GM19193 (cell line): Measurements from ENCODE around the gene OSBPL10.

Source experiments
- POLR2A ChIP-seq: IDR thresholded peaks from 4 replicates; pipeline ENCODE4 v1.6.1; 2011; ENCODE audit not compliant: insufficient read depth, insufficient read length; ENCODE audit errors: extremely low read depth

OSBPL10 gene

DNA sequence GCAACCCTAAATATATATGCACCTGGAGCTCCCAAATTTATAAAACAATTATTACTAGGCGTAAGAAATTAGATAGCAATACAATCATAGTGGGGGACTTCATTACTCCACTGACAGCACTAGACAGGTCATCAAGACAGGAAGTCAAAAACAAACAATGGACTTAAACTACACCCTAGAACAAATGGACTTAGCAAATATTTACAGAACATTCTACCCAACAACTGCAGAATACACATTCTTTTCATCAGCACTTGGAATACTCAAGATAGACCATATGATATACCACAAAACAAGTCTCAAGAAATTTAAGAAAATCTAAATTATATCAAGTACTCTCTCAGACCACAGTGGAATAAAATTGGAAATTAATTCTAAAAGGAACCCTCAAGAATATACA lies 201.5 kb downstream of the OSBPL10 start:
- no peak for TF ChIP-seq POLR2A

DNA sequence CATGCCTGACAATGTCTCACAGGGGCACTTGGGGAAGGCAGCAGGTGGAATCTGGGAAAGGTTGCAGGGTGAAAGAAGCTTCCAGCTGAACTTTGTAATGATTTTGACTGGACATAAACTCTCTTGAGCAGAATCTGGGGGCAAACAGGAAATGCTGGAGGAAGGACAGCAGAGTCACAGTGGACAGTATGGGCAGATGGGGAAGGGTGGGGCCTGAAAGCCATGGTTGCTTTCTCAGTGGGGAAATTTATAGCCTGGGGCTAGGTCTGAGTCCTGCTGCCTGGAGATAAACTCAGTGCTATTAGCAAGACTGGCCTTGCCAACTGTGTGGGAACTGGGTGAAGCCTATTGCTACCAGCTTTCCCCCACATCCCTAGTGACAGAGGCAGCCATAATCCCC lies 203.2 kb downstream of the OSBPL10 start:
- TF ChIP-seq POLR2A = no peak

DNA sequence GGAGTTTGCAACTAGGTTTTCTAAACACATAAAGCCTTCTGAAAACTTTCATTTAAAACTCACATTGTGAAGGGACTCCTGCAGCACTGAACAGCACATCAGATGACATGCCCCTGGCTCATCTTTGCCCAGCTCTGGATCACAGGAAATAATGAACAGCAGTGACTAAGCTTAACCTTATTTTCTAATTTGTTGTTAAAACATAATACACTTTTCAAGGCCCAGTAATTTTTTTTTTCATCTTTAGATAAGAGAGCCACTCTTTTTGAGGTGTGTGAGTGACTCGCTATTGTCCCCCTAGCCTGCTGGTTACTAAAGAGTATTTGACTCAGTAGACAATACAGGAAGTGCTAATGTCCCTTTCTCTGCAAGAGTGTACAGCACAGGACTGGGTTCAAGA lies 204.0 kb downstream of the OSBPL10 start:
- no peak for TF ChIP-seq POLR2A

DNA sequence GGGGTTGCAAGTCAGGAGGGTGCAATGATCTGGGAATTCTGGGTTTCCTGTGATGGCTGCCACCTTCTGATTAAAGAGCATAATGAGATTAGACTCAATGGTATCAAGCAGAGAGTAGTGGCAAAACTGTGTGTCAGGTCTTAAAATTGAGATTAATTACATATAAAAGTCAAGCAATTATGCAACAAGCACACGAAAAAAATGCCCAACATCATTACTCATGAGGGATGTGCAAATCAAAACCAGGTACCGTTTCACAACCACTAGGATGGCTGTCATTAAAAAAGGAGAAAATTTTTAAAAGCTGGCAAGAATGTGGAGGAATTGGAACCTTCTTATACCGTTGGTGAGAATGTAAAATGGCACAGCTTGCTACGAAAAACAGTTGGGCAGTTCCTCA lies 205.0 kb downstream of the OSBPL10 start:
- TF ChIP-seq POLR2A = no peak

DNA sequence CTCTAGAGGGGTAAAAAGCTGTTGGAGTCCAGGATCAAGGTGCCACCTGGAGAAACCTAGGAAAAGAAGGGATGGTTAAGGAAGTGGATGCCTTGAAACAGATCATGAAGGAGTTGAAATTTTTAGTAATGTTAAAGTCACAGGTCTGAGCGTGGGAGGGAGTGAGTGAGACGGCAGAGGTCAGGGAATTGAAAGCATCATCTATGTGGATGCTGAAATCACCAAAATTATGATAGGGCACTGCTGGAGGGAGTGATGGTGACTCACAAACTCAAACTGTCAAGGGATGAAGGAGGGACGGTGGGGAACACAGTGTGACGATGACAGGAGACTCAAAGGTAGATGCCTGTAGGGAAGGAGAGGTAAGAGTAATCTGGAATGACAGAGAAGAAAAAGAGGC lies 205.7 kb downstream of the OSBPL10 start:
- no peak for TF ChIP-seq POLR2A

DNA sequence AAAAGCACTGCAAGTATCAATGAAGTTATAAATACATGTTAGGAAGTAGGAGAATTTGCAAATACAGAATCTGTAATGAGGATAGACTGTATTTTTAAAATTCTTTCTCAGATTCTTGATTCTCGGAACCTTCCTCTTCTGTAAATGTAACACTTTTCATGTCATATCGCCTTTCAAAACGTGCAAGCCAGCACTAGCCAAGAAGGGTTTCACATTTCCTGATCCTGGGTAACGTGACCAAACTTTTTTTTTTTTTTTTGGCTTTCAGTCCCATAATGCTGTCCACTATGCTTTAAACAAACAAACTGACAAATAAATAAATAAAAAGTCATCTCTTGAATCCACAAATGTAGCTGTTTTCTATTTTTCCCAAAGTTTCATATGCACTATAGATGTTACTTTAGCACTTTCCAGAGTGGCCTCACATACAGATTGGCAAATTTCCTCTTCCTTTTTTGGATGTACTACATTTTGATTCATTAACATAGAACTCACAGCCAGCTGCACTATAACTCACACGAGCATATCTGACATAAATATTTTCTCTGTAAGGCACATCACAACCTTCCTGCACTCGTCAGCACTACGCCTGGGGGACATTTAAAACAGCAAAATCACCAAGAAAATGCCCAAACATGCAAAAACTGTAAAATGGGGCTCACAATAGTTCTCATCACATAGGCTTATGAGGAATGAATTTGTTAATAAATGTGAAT lies 208.1 kb downstream of the OSBPL10 start:
- no peak for TF ChIP-seq POLR2A

DNA sequence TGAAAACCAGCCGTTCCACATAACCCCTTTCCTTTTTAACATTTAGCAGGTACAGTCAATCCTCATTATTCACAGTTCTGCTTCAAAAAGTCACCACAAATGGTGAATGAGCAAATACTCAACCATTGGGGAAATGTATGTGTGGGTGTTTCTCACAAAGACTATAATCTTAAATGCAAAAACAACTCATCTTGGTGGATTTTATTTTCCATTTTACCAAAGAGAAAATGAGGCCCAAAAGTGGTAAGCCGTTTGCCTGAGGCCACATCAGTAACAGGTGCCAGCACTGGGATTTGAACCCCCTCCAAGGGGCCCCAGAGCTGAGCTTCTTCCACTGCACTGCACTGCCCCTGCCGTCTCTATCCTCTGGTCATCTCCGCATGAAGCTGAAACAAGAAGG lies 208.8 kb downstream of the OSBPL10 start:
- TF ChIP-seq POLR2A = no peak

DNA sequence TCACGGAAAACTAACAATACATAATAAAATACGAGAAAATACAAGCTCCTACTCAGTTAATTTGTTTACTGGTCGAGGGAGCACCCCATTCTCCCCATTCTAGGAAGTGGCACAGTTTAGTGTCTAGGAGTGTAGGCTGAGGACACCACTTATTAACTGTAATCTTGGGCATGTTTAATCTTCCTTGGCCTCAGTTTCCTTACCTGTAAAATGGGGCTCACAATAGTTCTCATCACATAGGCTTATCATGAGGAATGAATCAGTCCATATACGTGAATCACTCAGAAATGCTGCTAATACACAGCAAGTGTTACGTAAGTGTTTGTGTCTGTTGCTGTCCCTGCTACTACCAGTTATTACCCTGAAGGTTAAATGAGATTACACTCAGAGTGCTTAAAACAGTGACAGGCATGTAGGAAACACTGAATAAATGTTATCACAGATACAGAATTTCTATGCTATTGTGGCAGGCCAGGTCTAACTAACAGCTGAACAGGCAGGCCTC lies 210.2 kb downstream of the OSBPL10 start:
- no peak for TF ChIP-seq POLR2A

DNA sequence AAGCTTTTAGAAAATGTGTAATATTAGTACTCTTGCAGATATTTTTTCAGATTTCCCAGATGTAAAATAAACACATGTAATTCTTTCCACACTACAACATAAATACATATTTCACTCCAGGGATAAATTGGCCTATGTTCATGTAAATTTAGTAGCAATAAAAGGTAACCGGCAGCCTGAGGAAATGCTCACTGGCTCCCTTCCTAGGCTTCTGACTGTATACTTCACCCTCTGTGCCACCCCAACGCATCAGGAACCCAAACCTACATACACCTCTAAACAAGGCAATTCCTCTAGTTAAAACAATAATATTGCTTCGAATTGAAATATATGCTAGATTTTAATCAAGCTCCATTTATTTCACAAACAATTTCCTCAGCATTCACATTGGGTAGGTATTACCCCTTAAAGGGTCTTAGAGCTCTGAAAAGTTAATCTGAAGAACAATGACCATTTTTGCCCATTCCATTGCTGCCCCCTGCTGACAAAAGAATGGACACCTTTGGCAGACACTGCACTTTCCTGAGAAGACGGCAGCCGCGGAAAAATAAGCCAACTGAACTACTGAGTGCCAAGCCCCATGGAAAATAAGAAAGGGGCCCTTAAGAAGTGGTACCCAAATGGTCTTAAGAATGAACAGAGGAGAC lies 212.5 kb downstream of the OSBPL10 start:
- TF ChIP-seq POLR2A = no peak

DNA sequence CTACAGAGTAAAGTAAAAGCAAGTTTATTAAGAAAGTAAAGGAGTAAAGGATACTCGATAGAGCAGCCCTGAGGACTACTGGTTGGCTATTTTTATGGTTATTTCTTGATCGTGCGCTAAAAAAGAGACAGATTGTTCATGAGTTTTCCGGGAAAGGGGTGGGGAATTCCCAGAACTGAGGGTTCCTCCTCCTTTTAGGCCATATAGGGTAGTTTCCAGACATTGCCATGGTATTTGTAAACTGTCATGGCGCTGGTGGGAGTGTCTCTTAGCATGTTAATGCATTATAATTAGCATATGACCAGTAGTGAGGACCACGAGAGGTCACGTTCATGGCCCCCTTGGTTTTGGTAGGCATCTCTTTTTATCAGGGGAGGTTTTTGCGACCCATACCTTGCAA lies 213.1 kb downstream of the OSBPL10 start:
- TF ChIP-seq POLR2A = no peak

DNA sequence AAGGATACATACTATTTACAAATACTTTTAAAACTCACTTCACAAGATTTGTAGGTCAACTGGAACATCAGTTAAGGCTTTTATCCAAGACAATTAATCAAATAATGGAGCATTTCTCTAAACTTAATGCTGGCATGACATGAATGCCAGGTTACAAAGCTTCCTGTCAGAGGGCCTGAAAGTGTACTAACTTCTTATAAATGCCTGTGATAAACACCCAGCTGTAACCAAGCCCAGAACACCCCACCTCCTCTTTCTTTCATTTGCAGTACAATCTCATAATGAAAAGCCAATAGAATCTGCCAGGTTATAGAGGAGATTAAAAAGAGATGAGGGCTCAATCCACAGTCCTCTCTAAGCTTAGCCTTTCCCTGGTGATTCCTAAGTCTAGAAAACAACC lies 214.4 kb downstream of the OSBPL10 start:
- no peak for TF ChIP-seq POLR2A

DNA sequence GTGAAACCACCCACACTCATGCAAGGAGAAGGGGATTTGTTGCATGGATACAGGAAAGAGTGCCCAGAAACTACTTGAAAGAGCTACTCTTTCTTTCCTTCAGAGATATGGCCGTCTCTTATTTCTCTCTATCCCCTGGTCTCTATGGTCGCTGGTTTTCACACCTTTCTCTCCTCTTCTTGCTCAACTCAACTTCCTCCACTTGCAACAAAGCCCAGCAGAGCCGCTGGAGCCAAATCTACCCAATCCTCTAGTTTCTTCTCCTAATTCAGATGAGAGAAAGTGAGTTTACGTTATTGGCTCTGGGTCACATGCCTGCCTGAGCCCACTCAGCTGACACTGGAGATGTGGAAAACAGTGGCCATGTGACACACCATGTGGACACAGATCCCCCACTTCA lies 215.2 kb downstream of the OSBPL10 start:
- TF ChIP-seq POLR2A = no peak

DNA sequence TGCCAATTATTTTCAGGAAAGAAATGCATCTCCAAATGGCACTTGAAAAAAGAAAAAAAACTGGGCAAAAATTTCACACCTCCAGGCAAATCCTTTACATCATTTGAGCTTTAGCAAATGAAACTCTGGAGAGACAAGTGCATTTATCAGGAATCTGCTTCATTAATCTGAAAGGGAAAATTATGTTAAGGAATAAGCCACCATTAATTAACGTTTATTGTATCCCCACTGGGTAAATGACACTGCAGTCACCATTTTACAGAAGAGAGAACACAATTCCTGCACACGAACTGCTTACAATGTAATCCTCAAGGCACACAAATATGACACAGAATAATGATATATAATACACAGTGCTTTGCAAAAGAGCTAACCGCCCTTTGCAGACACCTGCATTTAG lies 217.3 kb downstream of the OSBPL10 start:
- TF ChIP-seq POLR2A = no peak

DNA sequence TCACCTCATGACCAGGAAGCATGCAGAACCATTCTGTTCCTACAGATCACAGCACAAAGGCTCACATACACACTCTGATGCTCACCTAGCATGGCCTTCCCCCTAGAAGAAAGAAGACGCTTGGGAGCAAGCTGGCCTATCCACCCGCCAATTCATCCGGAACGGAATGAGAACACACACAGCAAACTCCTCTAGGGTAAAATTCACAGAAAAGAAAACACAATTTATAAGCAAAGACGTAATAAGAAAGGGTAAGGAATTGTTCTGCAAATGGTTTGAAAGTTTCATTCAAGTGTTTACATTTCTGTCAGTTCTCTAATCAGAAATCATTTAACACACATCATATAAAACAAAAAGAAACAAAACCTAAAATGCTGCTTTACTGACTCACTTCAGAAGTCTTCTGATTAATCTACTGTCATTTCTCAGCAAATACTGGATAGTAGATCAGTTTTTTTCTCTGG lies 218.1 kb downstream of the OSBPL10 start:
- no peak for TF ChIP-seq POLR2A

DNA sequence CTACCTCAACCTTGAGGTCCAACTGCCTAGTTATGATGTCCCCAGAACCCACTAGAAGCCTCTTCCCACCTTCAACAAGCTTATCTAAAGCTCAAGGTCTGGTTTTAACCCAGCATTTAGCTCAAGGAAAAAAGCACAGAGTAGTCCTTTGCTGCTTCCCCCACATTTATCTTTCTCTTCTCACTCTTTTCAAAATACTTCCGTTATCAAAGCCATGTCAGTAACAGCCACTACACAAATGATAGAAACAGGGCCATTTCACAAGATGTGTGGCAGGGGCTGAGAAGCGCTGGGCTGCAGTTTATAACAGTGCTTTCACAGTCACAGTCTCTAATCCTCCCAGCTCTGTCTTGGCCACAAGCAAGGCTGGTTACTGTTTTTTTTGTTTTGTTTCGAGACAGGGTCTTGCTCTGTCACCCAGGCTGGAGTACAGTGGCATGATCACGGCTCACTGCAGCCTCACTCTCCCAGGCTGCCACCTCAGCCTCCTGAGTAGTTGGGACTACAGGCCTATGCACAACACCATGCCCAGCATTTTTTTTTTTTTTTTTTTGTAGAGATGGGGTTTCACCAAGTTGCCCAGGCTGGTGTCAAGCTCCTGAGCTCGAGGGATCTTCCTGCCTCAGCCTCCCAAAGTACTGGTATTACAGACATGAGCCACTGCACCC lies 218.8 kb downstream of the OSBPL10 start:
- no peak for TF ChIP-seq POLR2A

DNA sequence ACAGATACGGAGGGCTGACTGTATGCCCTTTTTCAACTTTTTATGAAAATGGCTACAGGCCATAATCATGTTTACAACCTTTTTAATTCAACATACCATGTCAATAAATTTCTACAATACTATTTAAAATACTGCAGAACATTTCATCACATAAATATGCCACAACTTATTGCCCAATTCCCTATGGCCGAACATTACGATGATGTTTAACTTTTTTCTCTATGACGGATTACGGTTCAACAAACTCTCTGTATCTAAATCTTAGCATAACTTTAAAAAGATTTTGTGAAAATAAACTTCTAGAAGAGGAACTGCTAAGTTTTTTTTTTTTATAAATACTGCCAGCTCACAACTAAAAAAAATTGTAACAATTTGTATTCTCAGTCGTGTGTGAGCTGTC lies 220.4 kb downstream of the OSBPL10 start:
- TF ChIP-seq POLR2A = no peak

DNA sequence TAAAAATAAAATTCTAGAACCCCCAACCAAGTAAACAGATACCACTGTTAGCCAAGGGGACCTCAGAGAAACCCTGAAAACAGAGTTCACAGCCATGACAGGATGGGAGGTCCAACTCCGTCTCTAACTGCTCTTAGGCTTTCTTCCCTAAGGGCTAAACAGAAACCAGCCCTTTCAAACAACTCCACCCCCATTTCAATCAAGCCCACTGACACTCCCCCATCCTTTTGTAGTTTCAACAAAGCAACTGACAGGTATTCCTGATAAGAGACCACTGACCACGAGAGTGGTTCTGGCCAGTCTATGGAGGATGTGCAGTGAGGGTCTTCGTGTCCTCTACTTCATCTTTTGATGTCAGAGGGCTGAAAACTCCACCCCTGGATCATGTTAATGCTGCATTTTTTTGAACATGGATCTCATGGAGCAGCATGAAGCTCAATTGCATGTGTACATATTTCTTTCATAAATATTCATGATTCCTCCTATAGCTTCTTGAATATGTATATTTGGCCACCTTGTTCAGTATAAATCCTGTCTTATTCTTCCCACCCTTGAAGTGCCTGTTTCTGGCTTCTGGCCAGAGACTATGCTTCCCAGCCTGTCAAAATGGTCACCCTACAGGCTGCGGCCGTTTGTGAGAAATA lies 222.6 kb downstream of the OSBPL10 start:
- no peak for TF ChIP-seq POLR2A
